Retina (tissue), 1 donor: ENCODE results near the gene C21orf58.

Source experiments
- DNase-seq: peaks from one replicate; pipeline ENCODE4 v3.0.0-alpha.2; 2016

Gene C21orf58

GRCh38 chr21:46352164-46352515 is 28.5 kb upstream of the C21orf58 start:
- no peak for DNase-seq

GRCh38 chr21:46351476-46352163 is 27.9 kb upstream of the C21orf58 start:
- no peak for DNase-seq

DNA sequence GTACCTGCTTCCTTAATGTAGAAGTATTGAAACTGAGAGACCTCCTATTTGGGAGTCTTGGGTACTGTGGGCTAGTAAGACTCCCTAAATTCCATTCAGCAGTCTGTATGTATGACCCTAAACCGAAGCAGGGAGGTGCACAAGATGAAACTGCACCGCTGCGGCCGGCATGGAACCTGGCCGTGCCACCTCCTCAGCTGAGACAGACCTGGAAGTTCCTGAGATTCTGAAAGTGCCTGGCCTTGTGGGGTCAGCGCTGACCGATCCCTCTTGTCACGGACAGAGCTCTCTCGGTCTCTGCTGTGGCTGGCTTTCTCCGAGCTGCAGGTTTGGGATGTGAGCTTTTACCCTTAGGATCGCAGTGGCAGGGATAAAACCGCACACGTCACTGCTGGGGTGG is 27.3 kb upstream of the C21orf58 start:
- DNase-seq, result no peak

- no peak for DNase-seq
Observed at GRCh38 chr21:46350571-46350970, 26.9 kb upstream of the C21orf58 start.

- no peak for DNase-seq
Observed at GRCh38 chr21:46349134-46349760, 25.6 kb upstream of the C21orf58 start.

DNA sequence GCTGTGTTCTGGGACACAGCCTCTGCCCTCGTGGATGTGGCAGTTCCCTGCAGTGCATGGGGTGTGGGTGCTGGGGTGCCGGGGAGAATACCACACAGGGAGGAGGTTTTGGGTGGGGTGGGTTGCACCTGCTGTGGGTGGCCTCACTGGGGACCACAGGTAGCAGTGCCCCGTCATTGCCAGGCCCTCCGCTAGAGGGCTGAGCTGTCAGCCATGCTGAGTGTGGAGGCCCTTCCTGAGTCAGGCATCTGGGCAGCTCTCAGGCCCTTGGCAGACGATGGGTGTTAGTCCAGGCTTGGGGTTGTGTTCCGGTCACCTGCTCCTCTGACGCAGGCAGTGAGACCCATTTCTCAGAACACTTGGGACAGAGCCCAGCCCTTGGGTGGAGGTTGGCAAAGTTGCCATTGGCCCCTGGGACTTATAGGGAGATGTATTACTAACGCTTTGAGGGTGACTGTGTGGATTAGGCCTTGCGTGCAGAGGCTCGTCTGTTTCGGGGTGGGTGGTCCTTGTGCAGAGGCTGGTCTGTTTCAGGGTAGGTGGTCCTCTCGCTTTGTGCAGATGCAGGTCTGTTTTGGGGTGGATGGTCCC is 24.2 kb upstream of the C21orf58 start:
- no peak for DNase-seq

DNA sequence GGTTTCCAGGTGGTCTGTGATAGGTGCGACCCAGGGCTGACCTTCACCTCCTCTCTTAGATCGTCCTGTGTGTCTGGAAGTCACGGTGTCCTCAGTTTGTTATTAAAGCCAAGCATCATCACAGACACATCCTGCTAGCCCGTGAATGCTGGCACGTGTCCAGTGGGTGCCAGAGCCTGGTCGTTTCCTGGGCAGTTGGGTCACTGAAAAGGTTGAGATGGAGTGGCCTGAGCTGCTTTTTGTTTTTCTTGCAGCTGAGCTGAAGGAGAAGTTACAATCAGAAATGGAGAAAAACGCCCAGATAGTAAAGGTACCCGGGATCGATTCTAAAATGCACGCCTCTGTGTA is 23.5 kb upstream of the C21orf58 start:
- no peak for DNase-seq

GRCh38 chr21:46346296-46347202 is 22.9 kb upstream of the C21orf58 start:
- DNase-seq, result no peak

DNA sequence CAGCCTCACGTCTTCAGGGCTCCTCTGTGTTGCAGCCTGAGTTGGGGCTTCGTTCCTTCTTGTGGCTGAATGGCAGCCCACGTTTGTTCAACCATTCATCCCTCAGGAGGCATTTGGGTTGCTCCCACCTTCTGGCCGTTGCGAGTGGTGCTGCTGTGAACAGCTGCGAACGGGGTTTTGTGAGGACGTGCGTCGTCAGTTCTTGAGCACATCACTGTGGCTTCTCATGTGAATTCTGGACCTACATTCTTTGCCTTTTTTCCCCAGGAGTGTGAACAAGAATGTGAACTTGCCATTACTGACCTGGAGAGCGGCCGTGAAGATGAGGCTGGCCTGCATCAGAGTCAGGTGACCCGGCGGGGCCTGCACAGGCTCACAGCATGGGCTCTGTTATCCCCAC is 22.2 kb upstream of the C21orf58 start:
- DNase-seq, result no peak

- no peak for DNase-seq
Observed at GRCh38 chr21:46344219-46344915, 20.7 kb upstream of the C21orf58 start.

- DNase-seq, result no peak
Observed at GRCh38 chr21:46340998-46341397, 17.3 kb upstream of the C21orf58 start.

GRCh38 chr21:46336603-46337002 is 12.9 kb upstream of the C21orf58 start:
- DNase-seq, result no peak

DNA sequence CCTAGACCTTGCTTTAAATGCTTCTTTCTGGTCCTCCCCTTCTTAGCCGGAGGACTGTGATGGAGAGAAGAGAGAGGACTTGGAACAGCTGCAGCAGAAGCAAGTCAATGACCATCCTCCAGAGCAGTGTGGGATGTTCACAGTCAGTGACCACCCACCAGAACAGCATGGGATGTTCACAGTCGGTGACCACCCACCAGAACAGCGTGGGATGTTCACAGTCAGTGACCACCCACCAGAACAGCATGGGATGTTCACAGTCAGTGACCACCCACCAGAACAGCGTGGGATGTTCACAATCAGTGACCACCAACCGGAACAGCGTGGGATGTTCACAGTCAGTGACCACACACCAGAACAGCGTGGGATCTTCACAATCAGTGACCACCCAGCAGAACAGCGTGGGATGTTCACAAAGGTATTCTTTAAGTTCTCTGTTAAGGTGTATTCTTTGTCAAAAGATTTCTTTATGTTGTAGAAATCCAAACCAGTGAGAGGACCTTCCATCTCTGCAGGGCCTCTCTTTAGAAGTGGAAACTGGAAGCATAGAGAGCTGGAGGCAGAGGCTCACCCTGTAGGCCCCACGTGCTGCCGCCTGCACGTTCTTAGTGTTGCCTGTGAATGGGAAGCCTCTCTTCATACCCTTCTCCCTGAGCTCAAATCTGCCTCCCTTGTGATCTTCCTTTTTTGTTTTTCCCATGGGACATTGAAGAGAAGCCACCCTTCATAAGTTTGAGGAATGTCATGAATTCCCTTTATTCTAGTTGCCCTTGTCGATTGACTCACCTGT is 10.9 kb upstream of the C21orf58 start:
- no peak for DNase-seq

- no peak for DNase-seq
Observed at GRCh38 chr21:46329796-46330195, 6.1 kb upstream of the C21orf58 start.

- no peak for DNase-seq
Observed at GRCh38 chr21:46328151-46328550, 4.5 kb upstream of the C21orf58 start.

DNA sequence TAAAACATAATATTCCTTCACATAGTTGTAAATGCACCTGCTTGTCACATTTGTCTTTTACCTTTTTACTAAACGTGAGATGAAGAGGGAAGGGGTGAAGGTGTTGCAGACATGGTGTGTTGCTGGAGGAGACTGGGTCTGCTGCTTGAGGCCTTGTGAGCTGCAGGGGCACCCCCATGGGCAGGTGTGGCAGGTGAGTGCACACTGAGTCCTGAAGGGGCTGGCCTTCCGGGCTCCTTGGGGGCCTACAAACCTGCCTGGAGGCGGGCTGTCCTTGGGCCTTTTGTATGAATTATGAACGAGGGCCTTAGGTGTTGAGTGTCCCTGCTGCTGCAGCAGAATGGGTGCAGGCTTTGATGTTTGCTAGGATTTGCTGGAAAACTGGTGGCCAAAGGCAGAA is 4.0 kb upstream of the C21orf58 start:
- DNase-seq, result no peak

GRCh38 chr21:46326110-46326703 is 2.5 kb upstream of the C21orf58 start:
- no peak for DNase-seq

DNA sequence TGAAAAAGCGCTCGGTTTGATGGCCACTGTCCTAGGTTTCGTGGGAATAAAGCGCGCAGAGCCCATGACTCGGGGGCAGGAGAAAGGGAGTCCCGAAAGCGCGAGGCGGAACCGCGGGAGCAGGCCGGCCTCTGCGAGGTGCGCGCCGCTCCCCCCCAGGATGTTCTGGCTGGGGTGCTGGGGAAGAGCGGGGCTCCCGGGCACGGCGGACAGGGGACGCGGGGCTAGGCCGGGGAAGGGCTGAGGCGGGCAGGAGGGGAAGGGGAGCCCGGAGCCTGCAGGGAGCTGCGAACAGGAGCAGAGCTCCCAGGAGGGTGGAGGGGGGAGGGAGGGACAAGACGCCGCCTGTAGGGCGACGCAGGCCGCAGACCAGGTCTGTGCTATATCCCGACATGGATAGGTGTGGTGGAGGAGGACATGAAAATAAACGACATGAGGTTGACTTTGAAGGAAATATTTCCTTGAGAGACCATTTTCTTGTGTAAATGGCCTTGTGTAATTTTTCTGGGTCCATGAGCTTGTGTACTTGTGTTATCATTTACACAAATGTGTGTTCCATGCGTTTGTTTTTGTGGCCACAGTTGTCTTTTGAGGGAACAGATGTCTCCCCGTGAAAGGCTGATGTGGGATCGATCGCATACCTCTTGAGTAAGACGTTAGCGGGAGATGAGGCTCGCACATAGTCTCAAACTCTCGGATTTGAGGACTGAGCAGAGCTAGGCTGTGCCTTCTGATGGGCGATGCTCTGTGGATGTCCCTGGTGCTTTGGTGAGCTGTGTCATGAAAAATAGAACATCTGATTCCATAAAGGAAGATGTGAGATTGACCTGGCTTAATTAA is 1.6 kb upstream of the C21orf58 start:
- DNase-seq, result no peak

DNA sequence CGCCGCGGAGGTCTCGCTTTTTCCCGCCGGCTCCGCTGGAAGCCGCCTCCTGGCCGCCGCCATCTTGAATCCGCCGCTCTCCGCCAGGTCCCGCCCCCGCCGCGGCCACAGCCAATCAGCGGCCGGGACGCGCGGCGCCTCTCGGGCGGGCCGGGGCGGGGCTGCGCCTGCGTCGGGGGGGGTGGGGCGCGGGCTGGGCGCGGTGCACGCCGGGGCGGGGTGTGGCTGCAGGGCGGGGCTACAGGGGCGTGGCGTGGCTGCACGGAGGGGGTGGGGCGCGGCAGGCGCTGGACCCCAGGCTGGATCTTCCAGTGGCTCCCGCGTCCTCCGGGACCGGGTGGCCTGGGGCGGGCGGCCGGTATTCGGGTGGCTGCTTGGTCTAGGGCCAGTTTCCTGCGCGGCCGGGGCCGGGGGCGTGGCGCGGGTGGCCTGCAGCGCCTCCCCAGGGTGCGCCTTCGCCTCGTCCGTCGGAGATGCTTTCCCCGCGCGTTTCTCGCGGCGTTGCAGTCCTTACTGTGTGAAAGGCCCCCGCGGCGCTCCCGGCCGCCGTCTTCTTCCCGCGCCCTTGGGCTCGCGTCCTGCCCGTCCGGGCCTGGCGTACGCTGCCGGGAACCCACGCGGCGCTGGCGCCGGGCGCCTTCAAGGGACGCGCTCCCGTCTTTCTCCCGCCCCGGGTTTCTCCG is 861 bp upstream of the C21orf58 start:
- DNase-seq, result peak; percentile 95

DNA sequence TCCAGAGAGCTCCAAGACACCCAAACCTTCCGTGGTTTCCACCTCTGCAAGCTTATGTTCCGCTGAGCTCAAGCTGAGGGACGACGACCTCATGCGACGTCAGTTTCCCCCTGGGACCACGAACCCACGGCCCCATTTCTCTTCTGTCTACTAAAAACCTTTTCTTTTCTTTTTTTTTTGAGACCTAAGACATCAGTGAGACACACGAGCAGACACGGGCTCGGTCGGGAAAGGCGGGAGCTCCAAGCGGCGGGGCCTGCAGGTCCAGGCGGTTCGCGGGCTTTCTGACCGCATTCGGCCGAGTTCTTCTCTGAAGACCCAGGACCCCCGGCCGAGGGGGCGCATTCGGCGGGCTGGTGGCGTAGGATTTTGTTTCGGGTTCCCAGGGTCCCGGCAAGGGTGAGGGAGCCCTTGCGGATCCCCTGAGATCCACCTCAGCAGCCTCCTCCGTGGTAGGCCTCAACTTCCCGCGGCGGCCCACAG is 402 bp downstream of the C21orf58 start:
- DNase-seq, result no peak
